CD4-positive, alpha-beta T cell treated with Interleukin-17A for 1 hour (primary cell): ENCODE results near the gene FTH1.

Experiments
- DNase-seq: peaks from one replicate; pipeline ENCODE4 v3.0.0-alpha.2; 2020

Gene FTH1

GRCh38 chr11:61978703-61979661 is 11.5 kb upstream of the FTH1 start:
- no peak for DNase-seq

- DNase-seq: no peak
Measured at GRCh38 chr11:61976813-61977475, 9.5 kb upstream of the FTH1 start.

- no peak for DNase-seq
Measured at GRCh38 chr11:61976420-61976800, 9.0 kb upstream of the FTH1 start.

- no peak for DNase-seq
Measured at GRCh38 chr11:61975638-61976419, 8.4 kb upstream of the FTH1 start.

- DNase-seq: no peak
Measured at GRCh38 chr11:61974766-61975631, 7.6 kb upstream of the FTH1 start.

GRCh38 chr11:61973476-61974162 is 6.2 kb upstream of the FTH1 start:
- no peak for DNase-seq

- DNase-seq: peak; percentile 32
Measured at GRCh38 chr11:61972672-61973475, 5.4 kb upstream of the FTH1 start.

- no peak for DNase-seq
Measured at GRCh38 chr11:61972112-61972671, 4.8 kb upstream of the FTH1 start.

- peak; percentile 55 for DNase-seq
Measured at GRCh38 chr11:61971248-61972111, 4.0 kb upstream of the FTH1 start.

GRCh38 chr11:61969838-61970662 is 2.6 kb upstream of the FTH1 start:
- peak; percentile 38 for DNase-seq

GRCh38 chr11:61969391-61969758 is 1.9 kb upstream of the FTH1 start:
- DNase-seq: no peak

GRCh38 chr11:61968758-61969390 is 1.4 kb upstream of the FTH1 start:
- no peak for DNase-seq

GRCh38 chr11:61967924-61968757 is 707 bp upstream of the FTH1 start:
- peak; percentile 49 for DNase-seq

- peak; percentile 60 for DNase-seq
Measured at GRCh38 chr11:61966734-61967115, 709 bp downstream of the FTH1 start.

- peak; percentile 34 for DNase-seq
Measured at GRCh38 chr11:61964666-61965271, 2.7 kb downstream of the FTH1 start.

GRCh38 chr11:61964058-61964665 is 3.3 kb downstream of the FTH1 start:
- peak; percentile 49 for DNase-seq
